ENCODE measurements around the gene HS1BP3. TPM values are rescaled to one million over a fixed set of nuclear protein-coding genes. Genes with fewer than 3 reads are reported as not detected.

The HS1BP3 gene
- total and polyA plus RNA-seq, 2 of the 13 experiments (the other 11 are each of a cell fraction or from before 2014, with no cell fraction given): 15.2 to 22.0 TPM

GRCh38 chr2:20650877-20651730 lies at the start of gene HS1BP3 (continued):
- TF ChIP-seq ZBTB34 (CRISPR knock-in tag; IDR thresholded peaks at IDR 0.05): no peak; the same call in 1 of the 2 replicates
- no peak for TF ChIP-seq MYNN (CRISPR knock-in tag; IDR thresholded peaks at IDR 0.05; ENCODE audit: low read depth)
- no peak for TF ChIP-seq FIP1L1 (IDR thresholded peaks at IDR 0.05; ENCODE audit: borderline replicate concordance, insufficient read depth, low read depth, low read length)
- TF ChIP-seq SMAD9 (CRISPR knock-in tag; IDR thresholded peaks at IDR 0.05): no peak
- TF ChIP-seq NR2F2 (IDR thresholded peaks at IDR 0.05; ENCODE audit: borderline replicate concordance, low read depth): no peak
- TF ChIP-seq ZBTB8A (CRISPR knock-in tag; IDR thresholded peaks at IDR 0.05; ENCODE audit: borderline replicate concordance, low read depth): 0 out of 2 replicates have a peak, but pooled peaks have one; percentile 74
- peak; percentile 41 for TF ChIP-seq DRAP1 (CRISPR knock-in tag; IDR thresholded peaks at IDR 0.05)
- no peak for TF ChIP-seq NONO (IDR thresholded peaks at IDR 0.05)
- TF ChIP-seq NONO (CRISPR knock-in tag; conservative IDR thresholded peaks at IDR 0.05): peak; percentile 94
- TF ChIP-seq STAT5B (CRISPR knock-in tag; IDR thresholded peaks at IDR 0.05): no peak; the same call in 1 of the 2 replicates
- peak; percentile 62 for TF ChIP-seq MED8 (CRISPR knock-in tag; IDR thresholded peaks at IDR 0.05; ENCODE audit: insufficient replicate concordance)
- TF ChIP-seq ZNF652 (CRISPR knock-in tag; IDR thresholded peaks at IDR 0.05; ENCODE audit: borderline replicate concordance, low read depth): 0 out of 2 replicates have a peak, but pooled peaks have one; percentile 5
- TF ChIP-seq TOPORS (CRISPR knock-in tag; IDR thresholded peaks at IDR 0.05): peak; percentile 77; the same call in 1 of the 2 replicates
- TF ChIP-seq RBAK (CRISPR knock-in tag; IDR thresholded peaks at IDR 0.05): no peak
- 0 out of 2 replicates have a peak, but pooled peaks have one; percentile 19 for TF ChIP-seq HMGXB3 (CRISPR knock-in tag; IDR thresholded peaks at IDR 0.05; ENCODE audit: borderline replicate concordance)

Measured in HepG2 (cell line).